HepG2 (cell line): ENCODE measurements around the gene CDCA4. TPM values are rescaled to one million over a fixed set of nuclear protein-coding genes. Genes with fewer than 3 reads are reported as not detected.

ENCODE experiments used
- EEA1 ChIP-seq: sonication (generic); formaldehyde crosslinking; IDR thresholded peaks from 2 replicates; pipeline ENCODE4 v1.5.1; 2020; ENCODE audit warnings: mild to moderate bottlenecking, missing genetic modification reagents, borderline replicate concordance
- EZH2 ChIP-seq: conservative IDR thresholded peaks from 2 replicates; pipeline ENCODE4 v1.6.1; 2012; ENCODE audit warnings: mild to moderate bottlenecking, low read depth, low read length, moderate library complexity
- GABPA ChIP-seq, 2 experiments: IDR thresholded peaks; 2 replicates each; pipeline ENCODE4 v1.6.1; 2011 to 2016; ENCODE audit warnings: low read depth in 2 of 2, low read length in 1 of 2, missing biosample characterization in 1 of 2, missing genetic modification characterization in 1 of 2
- KAT7 ChIP-seq: IDR thresholded peaks from 2 replicates; pipeline ENCODE4 v1.6.1; 2018; ENCODE audit warnings: borderline replicate concordance, missing compliant biosample characterization
- MED8 ChIP-seq: sonication (generic); formaldehyde crosslinking; IDR thresholded peaks from 2 replicates; pipeline ENCODE4 v1.8.1; 2023; ENCODE audit warnings: mild to moderate bottlenecking, missing genetic modification reagents; ENCODE audit not compliant: insufficient replicate concordance
- MYC ChIP-seq: sonication (generic); formaldehyde crosslinking; IDR thresholded peaks from 2 replicates; pipeline ENCODE4 v1.9.0; 2021; ENCODE audit warnings: missing genetic modification reagents, borderline replicate concordance
- NCOR1 ChIP-seq: fragments of 200-600 bp; sonication (generic); IDR thresholded peaks from 2 replicates; pipeline ENCODE4 v1.7.0; 2017; ENCODE audit warnings: antibody characterized with exemption, low read length, borderline replicate concordance
- NFATC3 ChIP-seq: sonication (generic); formaldehyde crosslinking; IDR thresholded peaks from 2 replicates; pipeline ENCODE4 v1.5.1; 2020; ENCODE audit warnings: mild to moderate bottlenecking, missing genetic modification reagents
- NFKBIZ ChIP-seq: IDR thresholded peaks from 2 replicates; pipeline ENCODE4 v1.6.1; 2018; ENCODE audit warnings: missing genetic modification reagents, missing compliant biosample characterization
- RBAK ChIP-seq: sonication (generic); formaldehyde crosslinking; IDR thresholded peaks from 2 replicates; pipeline ENCODE4 v1.5.1; 2020; ENCODE audit warnings: mild to moderate bottlenecking, missing genetic modification reagents
- SALL2 ChIP-seq: sonication (generic); formaldehyde crosslinking; IDR thresholded peaks from 2 replicates; pipeline ENCODE4 v1.8.1; 2023; ENCODE audit warnings: mild to moderate bottlenecking, missing genetic modification reagents, inconsistent platforms
- SATB2 ChIP-seq: sonication (generic); formaldehyde crosslinking; IDR thresholded peaks from 2 replicates; pipeline ENCODE4 v1.5.0; 2020; ENCODE audit warnings: missing genetic modification reagents
- SIN3A ChIP-seq: IDR thresholded peaks from 2 replicates; pipeline ENCODE4 v1.6.1; 2011; ENCODE audit warnings: low read depth, mild to moderate bottlenecking, control low read depth, low read length, borderline replicate concordance
- SIN3B ChIP-seq: fragments of 150-350 bp; IDR thresholded peaks from 2 replicates; pipeline ENCODE4 v1.6.1; 2014; ENCODE audit warnings: low read length
- ZEB1 ChIP-seq: IDR thresholded peaks from 2 replicates; pipeline ENCODE4 v1.6.1; 2012; ENCODE audit warnings: mild to moderate bottlenecking, low read depth, inconsistent platforms; ENCODE audit not compliant: insufficient replicate concordance
- ZFP36L2 ChIP-seq: sonication (generic); formaldehyde crosslinking; IDR thresholded peaks from 2 replicates; pipeline ENCODE4 v1.4.0; 2020; ENCODE audit warnings: missing genetic modification reagents
- ZNF264 ChIP-seq: sonication (generic); formaldehyde crosslinking; IDR thresholded peaks from 2 replicates; pipeline ENCODE4 v1.4.0; 2020; ENCODE audit warnings: missing genetic modification reagents
- ZNF441 ChIP-seq: sonication (generic); formaldehyde crosslinking; IDR thresholded peaks from 2 replicates; pipeline ENCODE4 v1.7.0; 2021; ENCODE audit warnings: missing genetic modification reagents, borderline replicate concordance
- ZNF468 ChIP-seq: sonication (generic); formaldehyde crosslinking; IDR thresholded peaks from 2 replicates; pipeline ENCODE4 v1.8.0; 2022; ENCODE audit warnings: mild to moderate bottlenecking, moderate library complexity, missing genetic modification reagents
- ZNF615 ChIP-seq: sonication (generic); formaldehyde crosslinking; IDR thresholded peaks from 2 replicates; pipeline ENCODE4 v1.5.0; 2020; ENCODE audit warnings: mild to moderate bottlenecking, missing genetic modification reagents, borderline replicate concordance
- ZNF672 ChIP-seq: sonication (generic); formaldehyde crosslinking; IDR thresholded peaks from 2 replicates; pipeline ENCODE4 v1.8.1; 2022; ENCODE audit warnings: missing genetic modification reagents
- polyA plus RNA-seq, 8 experiments: library from polyadenylated mRNA; depleted of rRNA in 3 of 8; stranded (reverse) in 7 of 8; unstranded in 1 of 8; fragments of >200 nt; fragmentation: Illumina TruSeq in 4 of 8; extraction: Trizol in 4 of 8; gene quantifications; 2 replicates each; pipeline versions ENCODE4 v1.2.1 to v1.2.3, GENCODE V29; 2011 to 2016; ENCODE audit warnings: low read depth in 4 of 8, missing spikeins in 1 of 8, mixed read lengths in 1 of 8; ENCODE audit not compliant: insufficient read depth in 1 of 8
- total RNA-seq, 5 experiments: library from RNA; depleted of rRNA; stranded (reverse); fragments of >200 nt; fragmentation: Illumina TruSeq; extraction: Trizol; gene quantifications; 2 replicates each; pipeline ENCODE4 v1.2.3, GENCODE V29; 2016; ENCODE audit warnings: low read depth in 1 of 5
- TF ChIP-seq, protein P1 (sequence below), 2 experiments: IDR thresholded peaks; 2 replicates each; pipeline ENCODE4 v1.6.1; 2011 to 2012; ENCODE audit warnings: low read length in 2 of 2, borderline replicate concordance in 1 of 2, low read depth in 1 of 2, mild to moderate bottlenecking in 1 of 2, moderate library complexity in 1 of 2
- TF ChIP-seq, protein P2 (sequence below): sonication (generic); formaldehyde crosslinking; IDR thresholded peaks from 2 replicates; pipeline ENCODE4 v1.8.0; 2022; ENCODE audit warnings: missing genetic modification reagents, low read depth, mild to moderate bottlenecking, borderline replicate concordance
- TF ChIP-seq, protein P3 (sequence below): sonication (generic); formaldehyde crosslinking; IDR thresholded peaks from 2 replicates; pipeline ENCODE4 v1.8.0; 2022; ENCODE audit warnings: mild to moderate bottlenecking, missing genetic modification reagents; ENCODE audit not compliant: insufficient replicate concordance

The CDCA4 gene
- total and polyA plus RNA-seq, 2 of the 13 experiments (the other 11 are each of a cell fraction or from before 2014, with no cell fraction given), result 19.7 to 43.1 TPM

DNA sequence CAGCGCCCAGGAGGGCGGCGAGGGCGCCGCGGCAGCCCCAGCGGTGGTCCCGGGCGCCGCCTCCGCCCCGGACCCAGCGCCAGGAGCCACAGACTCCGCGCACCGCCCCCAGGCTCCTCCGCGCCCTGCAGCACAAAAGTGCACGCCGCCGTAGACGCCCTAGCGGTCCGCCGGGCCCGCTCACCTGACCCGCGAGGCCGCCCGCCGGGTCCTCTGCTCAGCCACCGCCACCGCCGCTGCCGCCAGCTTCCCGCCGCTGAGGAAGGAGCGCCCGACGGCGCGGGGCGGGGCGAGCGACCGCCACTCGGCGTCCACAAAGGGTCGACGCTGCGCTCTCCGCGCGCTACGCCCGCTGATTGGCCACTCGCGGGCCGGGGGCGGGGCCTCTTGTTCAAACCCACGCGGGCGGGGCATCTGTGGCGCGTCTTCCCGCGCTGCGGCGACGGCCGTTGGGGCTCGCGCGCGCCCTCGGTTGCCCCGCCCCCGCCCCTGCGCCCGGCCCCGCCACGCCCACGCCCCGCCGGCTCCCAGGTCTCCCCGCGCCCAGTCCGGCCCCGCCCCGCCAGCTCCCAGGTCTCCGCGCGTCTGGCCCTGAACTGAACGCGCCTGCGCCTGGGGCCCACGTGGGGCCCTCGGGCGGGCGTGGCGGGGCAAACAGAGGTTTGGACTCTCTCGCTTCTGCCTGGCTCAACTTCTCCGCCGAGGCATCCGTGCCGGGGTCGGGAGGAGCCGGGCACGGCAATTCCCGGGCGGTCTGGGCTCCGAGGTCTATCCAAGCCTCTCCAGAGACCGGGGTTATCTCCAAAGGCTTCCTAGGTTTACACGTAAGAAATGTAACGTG lies at the start of gene CDCA4 (continued):
- TF ChIP-seq ZFP36L2 (CRISPR knock-in tag), result no peak
- TF ChIP-seq ZNF264 (CRISPR knock-in tag), result no peak
- TF ChIP-seq EEA1, result 0 out of 2 replicates have a peak, but pooled peaks have one; percentile 16
- TF ChIP-seq, protein P1, sequence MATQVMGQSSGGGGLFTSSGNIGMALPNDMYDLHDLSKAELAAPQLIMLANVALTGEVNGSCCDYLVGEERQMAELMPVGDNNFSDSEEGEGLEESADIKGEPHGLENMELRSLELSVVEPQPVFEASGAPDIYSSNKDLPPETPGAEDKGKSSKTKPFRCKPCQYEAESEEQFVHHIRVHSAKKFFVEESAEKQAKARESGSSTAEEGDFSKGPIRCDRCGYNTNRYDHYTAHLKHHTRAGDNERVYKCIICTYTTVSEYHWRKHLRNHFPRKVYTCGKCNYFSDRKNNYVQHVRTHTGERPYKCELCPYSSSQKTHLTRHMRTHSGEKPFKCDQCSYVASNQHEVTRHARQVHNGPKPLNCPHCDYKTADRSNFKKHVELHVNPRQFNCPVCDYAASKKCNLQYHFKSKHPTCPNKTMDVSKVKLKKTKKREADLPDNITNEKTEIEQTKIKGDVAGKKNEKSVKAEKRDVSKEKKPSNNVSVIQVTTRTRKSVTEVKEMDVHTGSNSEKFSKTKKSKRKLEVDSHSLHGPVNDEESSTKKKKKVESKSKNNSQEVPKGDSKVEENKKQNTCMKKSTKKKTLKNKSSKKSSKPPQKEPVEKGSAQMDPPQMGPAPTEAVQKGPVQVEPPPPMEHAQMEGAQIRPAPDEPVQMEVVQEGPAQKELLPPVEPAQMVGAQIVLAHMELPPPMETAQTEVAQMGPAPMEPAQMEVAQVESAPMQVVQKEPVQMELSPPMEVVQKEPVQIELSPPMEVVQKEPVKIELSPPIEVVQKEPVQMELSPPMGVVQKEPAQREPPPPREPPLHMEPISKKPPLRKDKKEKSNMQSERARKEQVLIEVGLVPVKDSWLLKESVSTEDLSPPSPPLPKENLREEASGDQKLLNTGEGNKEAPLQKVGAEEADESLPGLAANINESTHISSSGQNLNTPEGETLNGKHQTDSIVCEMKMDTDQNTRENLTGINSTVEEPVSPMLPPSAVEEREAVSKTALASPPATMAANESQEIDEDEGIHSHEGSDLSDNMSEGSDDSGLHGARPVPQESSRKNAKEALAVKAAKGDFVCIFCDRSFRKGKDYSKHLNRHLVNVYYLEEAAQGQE (IDR thresholded peaks at IDR 0.05; ENCODE audit: borderline replicate concordance in 1 of 2, low read depth in 1 of 2, low read length in 2 of 2), result peak in 1 of 2 experiments; percentile 12; a peak in 1 of 4 replicates
- TF ChIP-seq, protein P2, sequence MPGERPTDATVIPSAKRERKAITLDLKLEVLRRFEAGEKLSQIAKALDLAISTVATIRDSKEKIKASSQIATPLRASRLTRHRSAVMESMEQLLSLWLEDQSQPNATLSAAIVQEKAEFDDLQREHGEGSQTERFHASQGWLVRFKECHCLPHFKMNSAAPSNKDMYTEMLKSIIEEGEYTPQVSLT (CRISPR knock-in tag), result no peak
- TF ChIP-seq SIN3A, result peak; percentile 53; the same call in 1 of the 2 replicates
- no peak for TF ChIP-seq SIN3B
- TF ChIP-seq, protein P3, sequence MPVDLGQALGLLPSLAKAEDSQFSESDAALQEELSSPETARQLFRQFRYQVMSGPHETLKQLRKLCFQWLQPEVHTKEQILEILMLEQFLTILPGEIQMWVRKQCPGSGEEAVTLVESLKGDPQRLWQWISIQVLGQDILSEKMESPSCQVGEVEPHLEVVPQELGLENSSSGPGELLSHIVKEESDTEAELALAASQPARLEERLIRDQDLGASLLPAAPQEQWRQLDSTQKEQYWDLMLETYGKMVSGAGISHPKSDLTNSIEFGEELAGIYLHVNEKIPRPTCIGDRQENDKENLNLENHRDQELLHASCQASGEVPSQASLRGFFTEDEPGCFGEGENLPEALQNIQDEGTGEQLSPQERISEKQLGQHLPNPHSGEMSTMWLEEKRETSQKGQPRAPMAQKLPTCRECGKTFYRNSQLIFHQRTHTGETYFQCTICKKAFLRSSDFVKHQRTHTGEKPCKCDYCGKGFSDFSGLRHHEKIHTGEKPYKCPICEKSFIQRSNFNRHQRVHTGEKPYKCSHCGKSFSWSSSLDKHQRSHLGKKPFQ, result no peak
- peak; percentile 87; the same call in 1 of the 2 replicates for TF ChIP-seq ZNF468
- TF ChIP-seq NFKBIZ (CRISPR knock-in tag), result no peak
- TF ChIP-seq ZNF615 (CRISPR knock-in tag), result no peak
- no peak for TF ChIP-seq RBAK (CRISPR knock-in tag)
- TF ChIP-seq GABPA (IDR thresholded peaks at IDR 0.05; ENCODE audit: low read depth, low read length), result no peak
- TF ChIP-seq GABPA (CRISPR knock-in tag; IDR thresholded peaks at IDR 0.05; ENCODE audit: low read depth), result peak; percentile 45; the same call in 1 of the 2 replicates
- no peak for TF ChIP-seq SATB2 (CRISPR knock-in tag)
- peak; percentile 92 for TF ChIP-seq MYC (CRISPR knock-in tag)
- TF ChIP-seq NCOR1, result no peak
- no peak for TF ChIP-seq ZNF672
- TF ChIP-seq SALL2 (CRISPR knock-in tag), result 0 out of 2 replicates have a peak, but pooled peaks have one; percentile 1
- peak; percentile 28 for TF ChIP-seq ZEB1
- no peak for TF ChIP-seq NFATC3 (CRISPR knock-in tag)
- no peak for TF ChIP-seq ZNF441
- no peak for TF ChIP-seq MED8 (CRISPR knock-in tag)
- no peak for TF ChIP-seq KAT7 (CRISPR knock-in tag)
- TF ChIP-seq EZH2, result no peak
